PC-3 (cell line): ENCODE data around the gene KNL1. TPM values are rescaled to one million over a fixed set of nuclear protein-coding genes. Genes with fewer than 3 reads are reported as not detected.
A peak's percentile ranks its signal among the peaks of the same experiment; 100 is the strongest.

Source experiments
- ATAC-seq: fragments of 200-7000 bp; cut with Tn5 transposase; 2 replicates; pipeline ENCODE4 v1.9.1; 2020; ENCODE audit warnings: mild to moderate bottlenecking, moderate library complexity
- BruUV-seq: library from RNA; stranded (reverse); fragments of 400-500 nt; replicated peaks from 2 replicates; lab custom pipeline; 2021; lab: Mats Ljungman, UMichigan
- CTCF ChIA-PET: fragments of 300-600 bp; sonication (Branson Sonifier 250); formaldehyde crosslinking; loops from one replicate; lab custom pipeline; 2022; ENCODE audit warnings: antibody characterized with exemption; lab: Charles Lee
- POLR2A ChIA-PET: fragments of 300-600 bp; sonication (Branson Sonifier 250); formaldehyde crosslinking; loops from one replicate; lab custom pipeline; 2022; ENCODE audit warnings: antibody characterized with exemption; ENCODE audit not compliant: unreplicated experiment; lab: Charles Lee
- DNase-seq: peaks from one replicate; pipeline ENCODE4 v3.0.0-alpha.2; 2015
- H2AFZ ChIP-seq: fragments of 300-600 bp; sonication (generic); 2 replicates; pipeline ENCODE4 v1.6.0; 2016; ENCODE audit warnings: antibody characterized with exemption, low read length
- H3F3A ChIP-seq: fragments of 300-600 bp; sonication (generic); one replicate; pipeline ENCODE4 v1.6.0; 2017; ENCODE audit warnings: antibody characterized with exemption, low read length, control low read depth, mild to moderate bottlenecking; ENCODE audit not compliant: unreplicated experiment
- H3K27ac ChIP-seq: fragments of 300-600 bp; sonication (generic); 2 replicates; pipeline ENCODE4 v1.5.1; 2016; ENCODE audit warnings: mild to moderate bottlenecking, low read length
- H3K27me3 ChIP-seq: fragments of 300-600 bp; sonication (generic); 2 replicates; pipeline ENCODE4 v1.6.1; 2016; ENCODE audit warnings: low read length, mixed read lengths
- H3K36me3 ChIP-seq: fragments of 300-600 bp; sonication (generic); 2 replicates; pipeline ENCODE4 v1.6.1; 2016; ENCODE audit warnings: low read depth, mixed run types, low read length, mixed read lengths
- H3K4me1 ChIP-seq: fragments of 300-600 bp; sonication (generic); 2 replicates; pipeline ENCODE4 v1.5.1; 2016; ENCODE audit warnings: low read length; ENCODE audit not compliant: insufficient read depth
- H3K4me2 ChIP-seq: fragments of 300-600 bp; sonication (generic); 2 replicates; pipeline ENCODE4 v1.6.0; 2016; ENCODE audit warnings: low read length
- H3K4me3 ChIP-seq: fragments of 300-600 bp; sonication (generic); 2 replicates; pipeline ENCODE4 v1.5.1; 2016; ENCODE audit warnings: mild to moderate bottlenecking, low read length, mixed read lengths
- H3K79me2 ChIP-seq: fragments of 300-600 bp; sonication (generic); 2 replicates; pipeline ENCODE4 v1.6.1; 2017; ENCODE audit warnings: low read length, mixed read lengths
- H3K9ac ChIP-seq: fragments of 300-600 bp; sonication (generic); 2 replicates; pipeline ENCODE4 v1.6.0; 2016; ENCODE audit warnings: mild to moderate bottlenecking, low read length
- H3K9me2 ChIP-seq: fragments of 300-600 bp; sonication (generic); replicated peaks from 2 replicates; pipeline ENCODE4 v1.6.1; 2016; ENCODE audit warnings: mixed run types, low read length, mixed read lengths
- H3K9me3 ChIP-seq: fragments of 300-600 bp; sonication (generic); 2 replicates; pipeline ENCODE4 v1.6.1; 2016; ENCODE audit warnings: low read length, mixed read lengths
- H4K20me1 ChIP-seq: fragments of 300-600 bp; sonication (generic); 2 replicates; pipeline ENCODE4 v1.6.1; 2016; ENCODE audit warnings: low read length, mixed read lengths
- EZH2 ChIP-seq: fragments of 300-600 bp; sonication (generic); IDR thresholded peaks from one replicate; pipeline ENCODE4 v1.6.1; 2017; ENCODE audit warnings: antibody characterized with exemption, mild to moderate bottlenecking, low read length; ENCODE audit not compliant: unreplicated experiment
- EZH2phosphoT487 ChIP-seq: fragments of 300-600 bp; sonication (generic); IDR thresholded peaks from 2 replicates; pipeline ENCODE4 v1.6.1; 2018; ENCODE audit warnings: mild to moderate bottlenecking, antibody characterized with exemption, low read length, borderline replicate concordance
- intact Hi-C: fragments of 100-400 bp; cut with micrococcal nuclease; formaldehyde crosslinking; loops from 2 replicates; pipeline ENCODE4 v1.9.0; 2023
- total RNA-seq: library from RNA; depleted of rRNA; stranded (reverse); fragments of >200 nt; gene quantifications from 2 replicates; pipeline ENCODE4 v1.2.3, GENCODE V29; 2014
- TF ChIP-seq, protein P1 (sequence below): fragments of 300-600 bp; sonication (generic); conservative IDR thresholded peaks from 2 replicates; pipeline ENCODE4 v1.5.1; 2017; ENCODE audit warnings: antibody characterized with exemption, low read depth, mild to moderate bottlenecking, low read length

The KNL1 gene
- total RNA-seq, 1 experiment from 2014 or later: 33.8 TPM

DNA sequence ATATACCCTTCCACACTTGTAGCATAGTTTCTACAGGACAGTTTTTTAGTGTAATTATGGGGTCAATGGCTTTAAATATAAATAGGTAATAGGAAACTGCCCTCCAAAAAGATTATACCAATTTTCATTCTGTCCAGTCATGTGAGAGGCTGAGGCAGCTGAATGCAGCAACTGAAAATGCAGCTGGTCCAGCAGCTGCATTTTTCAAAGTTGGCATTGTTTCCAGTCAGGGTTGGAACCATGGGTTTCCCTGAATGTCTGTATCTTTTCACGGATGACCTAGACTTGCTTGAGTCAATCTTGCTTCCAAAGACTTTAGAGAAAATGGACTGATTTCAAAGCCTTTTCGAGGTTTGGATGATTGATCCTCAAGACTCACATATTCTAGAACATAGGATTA, 9.9 kb upstream of the KNL1 start:
- 0 out of 2 replicates have a peak overlapping the region, but pooled peaks have one; percentile 3 for H2AFZ ChIP-seq
- no TSS peak for BruUV-seq
- DNase-seq (no peak), ATAC-seq (no peak)
- H3K27me3 ChIP-seq: no peaks in the 10 kb centered on the region
- TF ChIP-seq EZH2 (no peak), EZH2phosphoT487 (no peak)
- TF ChIP-seq, protein P1, sequence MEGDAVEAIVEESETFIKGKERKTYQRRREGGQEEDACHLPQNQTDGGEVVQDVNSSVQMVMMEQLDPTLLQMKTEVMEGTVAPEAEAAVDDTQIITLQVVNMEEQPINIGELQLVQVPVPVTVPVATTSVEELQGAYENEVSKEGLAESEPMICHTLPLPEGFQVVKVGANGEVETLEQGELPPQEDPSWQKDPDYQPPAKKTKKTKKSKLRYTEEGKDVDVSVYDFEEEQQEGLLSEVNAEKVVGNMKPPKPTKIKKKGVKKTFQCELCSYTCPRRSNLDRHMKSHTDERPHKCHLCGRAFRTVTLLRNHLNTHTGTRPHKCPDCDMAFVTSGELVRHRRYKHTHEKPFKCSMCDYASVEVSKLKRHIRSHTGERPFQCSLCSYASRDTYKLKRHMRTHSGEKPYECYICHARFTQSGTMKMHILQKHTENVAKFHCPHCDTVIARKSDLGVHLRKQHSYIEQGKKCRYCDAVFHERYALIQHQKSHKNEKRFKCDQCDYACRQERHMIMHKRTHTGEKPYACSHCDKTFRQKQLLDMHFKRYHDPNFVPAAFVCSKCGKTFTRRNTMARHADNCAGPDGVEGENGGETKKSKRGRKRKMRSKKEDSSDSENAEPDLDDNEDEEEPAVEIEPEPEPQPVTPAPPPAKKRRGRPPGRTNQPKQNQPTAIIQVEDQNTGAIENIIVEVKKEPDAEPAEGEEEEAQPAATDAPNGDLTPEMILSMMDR: no peak
- no peak overlapping the region for H3K9ac ChIP-seq
- H3K4me1 ChIP-seq: no peaks in the 10 kb centered on the region
- no peaks in the 10 kb centered on the region for H3F3A ChIP-seq
- no peak overlapping the region for H3K4me3 ChIP-seq
- H3K9me3 ChIP-seq: no peaks in the 10 kb centered on the region
- intact Hi-C loops: no loop called here
- POLR2A ChIA-PET: no interaction called here
- CTCF ChIA-PET: no interaction called here
- H3K27ac ChIP-seq: no peak overlapping the region
- no peaks in the 10 kb centered on the region for H4K20me1 ChIP-seq
- H3K79me2 ChIP-seq: no peaks in the 10 kb centered on the region
- no peaks in the 10 kb centered on the region for H3K36me3 ChIP-seq
- H3K9me2 ChIP-seq: no peaks in the 10 kb centered on the region
- H3K4me2 ChIP-seq: no peak overlapping the region

- intact Hi-C loops: loop anchor here (1.0 to 10.0 kb wide), 3 partner anchors 89 to 304 kb away; partner anchors contain the start of gene VPS18
- no TSS peak for BruUV-seq
- CTCF ChIA-PET: interaction anchor here (0.7 kb wide), 1 partner anchor 52 kb away, joined by 19 read pairs; no protein-coding TSS in a partner anchor
Measured at GRCh38 chr15:40590667-40591050, 3.4 kb upstream of the KNL1 start.

GRCh38 chr15:40591389-40591788, 2.7 kb upstream of the KNL1 start:
- Histone ChIP-seq H3K27me3 (no peaks in the 10 kb centered on the region), H3K4me2 (no peak overlapping the region)
- POLR2A ChIA-PET: no interaction called here

More at GRCh38 chr15:40590667-40591050, 3.4 kb upstream of the KNL1 start:
- no peak for ATAC-seq
- no peaks in the 10 kb centered on the region for H3K9me2 ChIP-seq
- no peak for DNase-seq
- H3K36me3 ChIP-seq: no peaks in the 10 kb centered on the region
- no peaks in the 10 kb centered on the region for H3F3A ChIP-seq
- H3K27ac ChIP-seq: no peak overlapping the region
- no peak overlapping the region for H2AFZ ChIP-seq
- no peak overlapping the region for H3K4me2 ChIP-seq
- H3K9ac ChIP-seq: no peak overlapping the region
- peaks cover 8% of the 10 kb centered on the region; the same call in 1 of the 2 replicates for H3K4me1 ChIP-seq
- TF ChIP-seq EZH2phosphoT487 (no peak), EZH2 (no peak)
- TF ChIP-seq, protein P1: no peak
- no peaks in the 10 kb centered on the region for H4K20me1 ChIP-seq
- H3K79me2 ChIP-seq: peaks cover 16% of the 10 kb centered on the region
- no peaks in the 10 kb centered on the region for H3K9me3 ChIP-seq
- no peaks in the 10 kb centered on the region for H3K27me3 ChIP-seq
- H3K4me3 ChIP-seq: no peak overlapping the region
- POLR2A ChIA-PET: no interaction called here

More at GRCh38 chr15:40591389-40591788, 2.7 kb upstream of the KNL1 start:
- TF ChIP-seq EZH2phosphoT487 (no peak), EZH2 (no peak)
- TF ChIP-seq, protein P1: no peak
- Histone ChIP-seq H3F3A (no peaks in the 10 kb centered on the region), H4K20me1 (no peaks in the 10 kb centered on the region), H3K4me3 (no peak overlapping the region), H3K9me2 (no peaks in the 10 kb centered on the region), H3K9me3 (no peaks in the 10 kb centered on the region), H2AFZ (no peak overlapping the region), H3K36me3 (no peaks in the 10 kb centered on the region), H3K27ac (no peak overlapping the region), H3K4me1 (peaks cover 8% of the 10 kb centered on the region; the same call in 1 of the 2 replicates), H3K79me2 (peaks cover 23% of the 10 kb centered on the region), H3K9ac (no peak overlapping the region)
- DNase-seq: no peak
- no peak for ATAC-seq
- BruUV-seq: no TSS peak
- CTCF ChIA-PET: no interaction called here
- intact Hi-C loops: loop anchor here (5.0 to 10.0 kb wide), 2 partner anchors 196 to 303 kb away; partner anchors contain the start of gene VPS18
